GM18951 (cell line): ENCODE data around the gene LRMDA.

ENCODE experiments used
- POLR2A ChIP-seq: IDR thresholded peaks from 4 replicates; pipeline ENCODE4 v1.6.1; 2011; ENCODE audit warnings: mild to moderate bottlenecking; ENCODE audit not compliant: insufficient read length, insufficient read depth; ENCODE audit errors: extremely low read depth
- in situ Hi-C: fragments of 300-500 bp; cut with MboI; formaldehyde crosslinking; loops from one replicate; pipeline ENCODE4 v1.12.0; 2022; ENCODE audit warnings: low sequenced_read_pairs, mixed read lengths, inconsistent platforms; ENCODE audit not compliant: unreplicated experiment

The LRMDA gene

DNA sequence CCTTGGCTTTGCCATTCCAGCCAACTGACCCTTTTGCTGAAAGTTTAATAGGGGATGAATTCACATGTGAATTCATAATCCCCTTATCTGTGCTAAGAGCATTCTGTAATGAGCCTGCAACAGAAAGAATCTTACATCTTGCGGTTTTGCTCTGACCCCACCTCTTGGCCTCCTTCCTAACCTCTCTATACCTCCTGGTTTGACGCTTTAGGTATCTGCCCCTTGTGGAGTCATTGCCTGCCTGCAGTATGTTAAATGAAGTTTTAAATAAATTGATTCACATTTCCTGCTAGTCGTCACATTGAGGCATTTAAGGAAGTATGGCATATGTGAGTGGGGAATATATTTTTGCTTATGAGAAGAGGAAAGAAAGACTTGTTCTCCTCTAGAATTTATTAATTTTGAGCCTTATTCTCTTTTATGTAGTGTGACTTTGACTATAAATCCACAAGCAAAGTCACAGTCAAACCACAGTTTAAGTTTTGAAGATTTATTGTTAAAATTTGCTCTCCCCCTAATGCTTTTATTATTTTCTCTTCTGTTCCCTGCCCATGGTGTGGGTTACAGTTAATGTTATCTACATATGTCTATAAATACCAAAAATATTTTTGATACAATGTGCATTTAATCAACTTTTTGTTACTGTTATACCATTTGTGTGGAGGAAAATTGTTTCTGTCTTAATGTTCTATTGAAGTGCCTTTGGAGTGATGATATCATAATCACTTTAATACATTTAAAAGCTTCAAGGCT lies 60.9 kb downstream of the LRMDA start:
- in situ Hi-C loops = no loop called here
- TF ChIP-seq POLR2A = no peak

DNA sequence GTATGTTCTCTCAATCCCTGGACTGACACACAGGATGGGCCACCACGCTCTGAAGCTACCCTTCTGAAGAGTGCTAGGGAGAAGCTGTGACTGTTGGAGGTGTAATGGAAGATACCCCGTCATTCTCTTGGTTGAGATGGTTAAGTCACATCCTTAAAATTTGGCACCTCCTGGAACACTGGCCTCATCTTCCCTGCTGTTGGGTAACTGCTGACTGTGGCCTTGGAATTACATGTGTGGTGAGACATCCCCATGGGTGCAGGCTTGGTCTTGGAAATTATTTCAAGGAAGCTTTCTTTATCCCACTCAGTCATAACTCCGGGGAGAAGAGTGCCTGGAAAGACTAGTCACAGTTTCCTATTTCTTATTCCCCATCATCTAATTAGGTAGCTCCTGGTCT lies 62.0 kb downstream of the LRMDA start:
- in situ Hi-C loops = no loop called here
- TF ChIP-seq POLR2A = no peak

DNA sequence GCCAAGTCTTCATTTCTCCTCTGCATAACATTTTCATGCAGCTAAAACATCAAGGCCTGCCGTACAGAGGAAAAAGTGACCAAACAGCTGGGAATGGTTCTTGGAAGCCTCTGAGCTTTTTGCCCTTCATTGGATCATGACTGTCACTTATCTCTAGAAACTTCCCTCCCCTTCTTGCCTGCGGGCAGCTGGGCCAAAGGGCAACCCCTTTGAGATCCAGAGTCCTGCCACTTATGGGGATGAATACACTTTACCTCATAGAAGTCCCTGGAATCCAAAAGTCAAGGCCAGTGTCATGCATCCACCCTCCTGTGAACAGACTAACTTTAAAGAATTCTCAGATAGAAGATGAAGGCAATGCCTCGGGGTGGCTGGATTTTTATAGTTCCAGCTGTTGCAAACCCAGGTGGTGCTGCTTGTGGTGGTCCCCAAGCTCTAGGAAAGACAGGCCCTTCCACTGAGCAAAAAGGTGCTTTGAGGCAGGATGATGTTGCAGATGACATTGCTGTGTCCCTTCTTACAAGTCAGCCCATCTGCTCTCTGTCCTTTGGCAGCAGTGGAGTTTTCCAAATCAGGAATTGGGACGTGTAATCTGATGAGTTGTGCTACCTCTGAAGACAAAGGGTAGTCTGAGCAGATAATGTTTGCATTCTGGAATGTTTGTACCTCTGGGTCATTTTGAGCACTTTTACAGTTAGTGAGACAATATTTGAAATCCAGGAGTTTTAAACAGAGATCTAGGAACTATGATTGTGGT lies 64.2 kb downstream of the LRMDA start:
- in situ Hi-C loops = no loop called here
- TF ChIP-seq POLR2A = no peak

DNA sequence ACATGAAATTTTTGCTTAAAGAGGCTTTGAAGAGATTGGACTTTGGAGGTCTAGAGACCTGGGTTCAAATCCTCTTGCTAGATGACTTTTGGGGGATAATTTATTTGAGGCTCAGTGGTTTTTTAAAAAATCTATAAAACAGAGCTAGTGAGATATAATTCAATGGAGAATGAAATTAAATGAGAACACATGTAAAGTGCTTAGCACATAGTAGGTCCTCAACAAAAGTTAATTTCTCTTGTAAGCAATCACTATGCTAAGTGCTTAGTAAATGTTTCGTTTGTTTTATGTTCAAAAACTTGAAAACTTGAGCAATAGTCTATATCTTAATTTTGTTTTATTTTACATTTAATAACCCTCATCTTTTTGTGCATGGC lies 64.8 kb downstream of the LRMDA start:
- no peak for TF ChIP-seq POLR2A
- in situ Hi-C loops = no loop called here

DNA sequence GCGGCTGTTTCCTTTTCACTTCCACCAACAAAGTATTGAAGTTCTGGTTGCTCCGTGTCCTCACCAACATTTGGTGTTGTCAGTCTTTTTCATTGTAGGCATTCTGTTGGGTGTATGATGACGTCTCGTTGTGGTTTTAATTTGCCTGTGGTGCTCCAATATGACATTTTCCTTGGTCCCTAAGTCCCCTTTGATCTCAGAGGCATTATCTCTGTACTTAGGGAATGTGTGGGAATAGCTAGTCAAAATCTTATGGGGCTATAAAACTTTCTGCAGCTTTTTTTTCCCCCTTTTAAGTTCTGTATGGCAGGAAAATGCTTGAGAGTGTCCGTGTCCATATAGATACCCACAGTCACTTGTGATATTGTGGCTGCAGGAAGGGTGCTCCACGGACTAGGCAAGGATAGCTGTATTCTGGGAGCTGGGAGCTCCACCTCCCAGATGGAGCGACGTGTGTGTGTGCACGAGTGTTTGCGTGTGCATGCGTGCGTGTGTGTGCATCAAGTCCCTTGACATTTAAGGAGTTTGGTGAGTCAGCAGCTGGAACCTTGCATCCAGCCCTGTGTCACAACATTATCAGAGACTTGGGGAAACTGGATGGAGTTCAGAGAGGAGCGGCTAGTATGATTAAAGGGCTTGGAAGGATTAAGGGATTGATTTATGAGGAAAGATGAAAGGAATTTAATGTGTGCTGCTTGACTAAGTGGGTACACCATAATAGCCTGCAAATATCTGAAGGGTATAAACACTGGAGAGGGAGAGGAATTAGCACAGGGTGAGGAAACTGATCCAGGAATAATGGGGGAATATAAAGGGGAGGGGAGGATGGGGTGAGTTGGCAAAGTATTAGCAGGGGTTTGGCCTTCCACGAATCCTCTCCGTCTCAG lies 66.8 kb downstream of the LRMDA start:
- TF ChIP-seq POLR2A = no peak
- in situ Hi-C loops = no loop called here

DNA sequence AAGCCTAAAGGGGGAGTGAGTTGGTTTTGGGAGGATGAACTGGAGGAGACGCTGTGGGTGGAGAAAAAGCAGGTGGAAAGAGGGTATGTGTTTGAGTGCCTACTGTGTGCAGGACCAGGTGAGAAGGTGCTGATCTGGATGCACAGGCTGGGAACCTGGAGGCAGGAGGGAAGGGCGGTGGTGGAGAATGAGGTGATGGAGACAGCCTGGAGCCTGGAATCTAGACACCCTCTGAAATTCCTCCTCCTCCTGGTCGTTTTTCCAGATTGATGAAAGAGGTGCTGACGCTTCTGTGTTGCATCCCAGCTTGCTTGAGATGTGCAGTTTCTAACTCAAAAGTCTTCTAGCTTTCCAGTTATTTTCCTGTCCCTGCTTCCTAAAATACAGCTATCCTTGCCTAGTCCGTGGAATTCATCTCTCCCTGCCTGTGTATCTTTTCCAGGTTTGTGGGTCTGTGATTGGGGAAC lies 67.5 kb downstream of the LRMDA start:
- no peak for TF ChIP-seq POLR2A
- in situ Hi-C loops = no loop called here

DNA sequence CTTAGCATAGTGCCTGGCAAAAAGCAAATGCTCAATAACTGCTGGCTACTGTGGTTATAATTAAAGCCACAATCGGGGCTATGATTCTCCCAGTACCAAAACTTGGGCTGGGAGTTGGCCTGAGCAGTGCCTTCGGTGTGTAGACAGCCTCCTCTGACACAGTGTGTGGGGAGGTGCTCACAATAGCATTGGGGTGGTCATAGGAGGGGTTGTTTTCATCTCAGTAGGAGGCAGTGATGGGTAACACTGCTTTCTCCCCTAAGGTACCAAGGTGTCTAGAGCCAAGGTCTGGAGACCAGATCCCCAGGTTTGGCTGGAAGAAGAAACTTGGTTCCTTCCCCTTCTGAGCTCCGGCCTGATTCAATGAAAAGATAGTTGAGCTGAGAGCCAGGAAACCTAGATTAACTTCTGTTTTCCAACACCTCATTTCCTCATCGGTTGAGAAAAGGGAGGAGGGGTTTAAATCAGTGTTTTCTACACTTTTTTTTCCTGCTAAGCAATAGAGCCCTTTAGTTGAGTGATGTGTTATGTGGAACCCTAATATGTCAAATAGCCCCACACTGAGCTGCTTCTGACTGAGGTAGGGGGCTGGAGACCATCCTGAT lies 68.2 kb downstream of the LRMDA start:
- in situ Hi-C loops = no loop called here

DNA sequence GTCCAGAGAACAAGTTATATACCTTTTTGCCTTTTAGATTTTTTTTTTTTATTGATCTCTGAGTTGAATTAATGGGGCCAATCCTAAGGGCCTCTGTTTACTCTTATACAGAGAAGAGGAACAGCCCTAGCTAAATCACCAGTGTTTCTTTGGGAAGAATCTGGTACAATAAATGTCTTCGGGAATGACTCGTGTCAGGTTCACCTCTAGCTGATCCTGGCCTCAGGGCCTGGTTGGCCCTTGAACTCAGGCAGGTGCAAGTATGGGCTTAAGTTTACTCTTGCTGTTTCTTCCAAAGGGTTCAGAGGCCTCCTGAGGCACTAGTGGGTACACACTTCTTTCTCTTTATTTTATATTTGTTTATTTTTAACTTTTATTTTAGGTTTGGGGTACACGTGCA lies 71.0 kb downstream of the LRMDA start:
- in situ Hi-C loops = no loop called here
- TF ChIP-seq POLR2A = no peak

More for the DNA sequence above, 68.2 kb downstream of the LRMDA start:
- TF ChIP-seq POLR2A = no peak

DNA sequence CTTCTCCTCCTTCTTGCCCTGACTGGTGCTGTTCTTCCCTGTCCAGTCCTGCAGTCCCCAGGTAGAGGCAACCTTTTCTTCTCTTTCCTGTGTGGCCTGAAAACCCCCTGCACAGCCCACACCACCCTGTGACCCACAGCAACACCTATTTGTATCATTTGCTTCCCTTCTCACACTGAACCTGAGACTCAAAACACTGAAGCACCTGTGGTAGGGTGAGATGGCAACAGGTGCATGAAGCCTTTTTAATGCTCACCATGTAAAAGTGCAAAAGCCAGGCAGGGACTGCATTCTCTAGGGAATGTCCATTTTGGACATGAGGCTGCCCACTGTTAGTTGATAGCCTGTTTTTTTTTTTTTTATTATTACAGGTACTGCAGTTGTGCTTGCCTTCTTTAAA lies 71.4 kb downstream of the LRMDA start:
- no peak for TF ChIP-seq POLR2A
- in situ Hi-C loops = no loop called here

DNA sequence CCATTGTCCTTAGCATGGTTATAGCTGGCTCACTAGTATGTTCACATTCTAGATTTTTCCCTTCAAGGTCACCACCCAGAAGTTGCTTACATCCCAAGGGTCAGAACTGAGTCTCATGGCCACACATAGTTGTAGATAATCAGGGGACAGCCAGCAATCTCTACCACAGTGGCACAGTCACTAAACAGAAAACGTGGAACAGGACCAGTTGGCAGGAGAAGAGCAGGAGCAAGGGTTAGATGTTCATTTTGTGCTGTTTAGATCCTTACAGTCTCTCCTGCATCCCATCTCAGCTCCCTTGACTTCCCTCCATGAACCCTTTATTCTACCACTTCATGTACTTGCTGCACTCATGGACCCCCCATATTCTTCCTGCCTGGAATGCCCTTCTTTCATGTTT lies 73.9 kb downstream of the LRMDA start:
- in situ Hi-C loops = no loop called here
- no peak for TF ChIP-seq POLR2A

DNA sequence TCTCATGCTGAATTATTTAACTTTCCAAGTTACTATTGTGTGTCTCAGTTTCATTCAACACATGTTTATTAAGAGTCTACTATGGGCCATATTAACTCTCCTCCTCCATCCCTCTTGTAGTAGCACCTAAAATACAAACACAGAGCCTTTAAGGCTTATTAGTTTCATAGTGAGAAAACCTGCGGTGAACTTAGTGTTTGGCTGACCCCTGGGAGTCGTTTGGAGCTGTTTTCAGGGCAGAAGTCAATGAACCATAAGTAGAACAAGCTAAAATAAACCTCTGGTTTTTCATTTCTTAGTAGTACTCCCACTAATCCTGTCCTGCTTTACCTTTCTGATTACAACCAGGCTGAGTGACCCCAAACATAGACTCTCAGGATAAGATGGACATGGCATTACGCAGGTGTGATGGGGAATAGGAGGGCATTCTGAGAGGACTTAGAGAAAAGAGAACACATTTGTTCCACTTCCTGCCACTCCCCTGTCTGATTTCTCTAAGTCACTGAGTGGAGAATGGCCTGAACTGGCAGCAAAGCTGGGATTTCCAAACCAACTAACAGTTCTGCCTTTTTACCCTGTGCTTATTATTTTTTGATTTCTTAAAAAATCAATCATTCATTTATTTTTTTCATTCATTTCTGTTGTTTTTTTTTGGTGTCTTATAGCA lies 74.5 kb downstream of the LRMDA start:
- in situ Hi-C loops = no loop called here
- no peak for TF ChIP-seq POLR2A

DNA sequence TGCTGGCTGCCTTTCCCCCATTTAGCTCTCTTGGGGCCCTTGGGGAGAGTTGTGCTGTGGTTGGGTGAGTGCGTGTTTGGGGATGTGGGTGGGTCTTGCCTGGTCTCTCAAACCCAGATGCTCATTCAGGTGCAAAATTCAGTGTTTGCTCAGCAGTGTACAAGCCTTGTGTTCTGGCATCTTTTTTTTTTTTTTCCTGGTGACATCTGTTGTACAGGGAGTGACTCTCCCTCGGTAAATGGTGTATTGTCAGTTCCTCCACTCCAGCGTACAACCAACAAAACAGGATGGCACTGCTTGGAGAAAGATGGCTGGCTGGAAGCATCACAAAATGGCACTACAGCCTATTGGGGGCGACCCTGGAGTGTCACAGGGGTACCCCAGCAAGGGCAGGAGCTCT lies 75.5 kb downstream of the LRMDA start:
- in situ Hi-C loops = no loop called here
- no peak for TF ChIP-seq POLR2A
